Smooth muscle cell of the coronary artery (primary cell): ENCODE measurements around the gene ITGA8. TPM values are rescaled to one million over a fixed set of nuclear protein-coding genes. Genes with fewer than 3 reads are reported as not detected.

Experiments
- total RNA-seq: library from RNA; depleted of rRNA; stranded (reverse); fragments of >200 nt; gene quantifications from 2 replicates; pipeline ENCODE4 v1.2.3, GENCODE V29; 2014; ENCODE audit warnings: low replicate concordance

The ITGA8 gene
- total RNA-seq = 1.5 and 17.6 TPM in 2 replicates

GRCh38 chr10:15719899-15720634 lies at the start of gene ITGA8:
Gene ITGA8 (minus strand): TSS chr10:15719922. CDS start chr10:15719771, 151 bp downstream.

Other genes starting within 250 kb of the ITGA8 start
- 21.3 and 21.5 TPM in 2 replicates for gene MINDY3, start 140.6 kb upstream of the ITGA8 start, total RNA-seq